Adrenal gland (tissue), 5 donors: ENCODE measurements around the gene ABCC10.

Source experiments
- POLR2A ChIP-seq, 2 donors: fragments of 450-650 bp; IDR thresholded peaks; one replicate each; pipeline ENCODE4 v1.6.1; 2017; ENCODE audit warnings: antibody characterized with exemption in 2 of 2, mild to moderate bottlenecking in 2 of 2, moderate library complexity in 1 of 2
- TF ChIP-seq, protein P1 (sequence below), 6 experiments: fragments of 450-650 bp in 4 of 6; fragments of 200-600 bp in 2 of 6; sonication (generic) in 1 of 6; IDR thresholded peaks; 1 replicate in 5 of 6; 2 replicates in 1 of 6; pipeline versions ENCODE4 v1.5.1 to v1.8.0; 2016 to 2021; ENCODE audit warnings: antibody characterized with exemption in 6 of 6, mild to moderate bottlenecking in 2 of 6, moderate library complexity in 1 of 6
- donor health status: DM: no; HTN: no; CAD: no.

GRCh38 chr6:43492673-43493072 is 65.3 kb downstream of the ABCC10 start:
- TF ChIP-seq, protein P1, sequence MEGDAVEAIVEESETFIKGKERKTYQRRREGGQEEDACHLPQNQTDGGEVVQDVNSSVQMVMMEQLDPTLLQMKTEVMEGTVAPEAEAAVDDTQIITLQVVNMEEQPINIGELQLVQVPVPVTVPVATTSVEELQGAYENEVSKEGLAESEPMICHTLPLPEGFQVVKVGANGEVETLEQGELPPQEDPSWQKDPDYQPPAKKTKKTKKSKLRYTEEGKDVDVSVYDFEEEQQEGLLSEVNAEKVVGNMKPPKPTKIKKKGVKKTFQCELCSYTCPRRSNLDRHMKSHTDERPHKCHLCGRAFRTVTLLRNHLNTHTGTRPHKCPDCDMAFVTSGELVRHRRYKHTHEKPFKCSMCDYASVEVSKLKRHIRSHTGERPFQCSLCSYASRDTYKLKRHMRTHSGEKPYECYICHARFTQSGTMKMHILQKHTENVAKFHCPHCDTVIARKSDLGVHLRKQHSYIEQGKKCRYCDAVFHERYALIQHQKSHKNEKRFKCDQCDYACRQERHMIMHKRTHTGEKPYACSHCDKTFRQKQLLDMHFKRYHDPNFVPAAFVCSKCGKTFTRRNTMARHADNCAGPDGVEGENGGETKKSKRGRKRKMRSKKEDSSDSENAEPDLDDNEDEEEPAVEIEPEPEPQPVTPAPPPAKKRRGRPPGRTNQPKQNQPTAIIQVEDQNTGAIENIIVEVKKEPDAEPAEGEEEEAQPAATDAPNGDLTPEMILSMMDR (IDR thresholded peaks at IDR 0.05) = no peak
- no peak for TF ChIP-seq POLR2A (IDR thresholded peaks at IDR 0.05)
